Upper lobe of right lung (tissue), 1 donor: ENCODE measurements around the gene SNX5. TPM values are rescaled to one million over a fixed set of nuclear protein-coding genes. Genes with fewer than 3 reads are reported as not detected.

ENCODE experiments used
- ATAC-seq: fragments of 200-7000 bp; cut with Tn5 transposase; one replicate; pipeline ENCODE4 v1.9.1; 2020; ENCODE audit warnings: mild to moderate bottlenecking, moderate library complexity
- DNase-seq: peaks from one replicate; pipeline ENCODE4 v3.0.0-alpha.2; 2020
- H3K27ac ChIP-seq: fragments of 200-600 bp; one replicate; pipeline ENCODE4 v1.8.0; 2022
- H3K27me3 ChIP-seq: fragments of 200-600 bp; one replicate; pipeline ENCODE4 v1.8.0; 2022; ENCODE audit warnings: mild to moderate bottlenecking
- H3K36me3 ChIP-seq: fragments of 200-600 bp; one replicate; pipeline ENCODE4 v1.8.0; 2022
- H3K4me1 ChIP-seq: fragments of 200-600 bp; one replicate; pipeline ENCODE4 v1.8.0; 2022
- H3K4me3 ChIP-seq: fragments of 200-600 bp; one replicate; pipeline ENCODE4 v1.8.0; 2022; ENCODE audit warnings: mild to moderate bottlenecking
- H3K9me3 ChIP-seq: fragments of 200-600 bp; one replicate; pipeline ENCODE4 v1.8.0; 2022
- CTCF ChIP-seq: fragments of 200-600 bp; IDR thresholded peaks from one replicate; pipeline ENCODE4 v1.8.0; 2022; ENCODE audit warnings: antibody characterized with exemption
- intact Hi-C: fragments of 100-400 bp; cut with DNase I; formaldehyde crosslinking; loops from one replicate; pipeline ENCODE4 v1.11.0; 2022
- total RNA-seq: library from RNA; stranded (reverse); fragmentation: NEBNext Ultra II Directional; extraction: Animal tissue kit (Norgen Biotek cat#: 25700); gene quantifications from one replicate; pipeline ENCODE4 v1.2.1, GENCODE V29; 2021
- donor health status: DM: no; HTN: yes; CAD: no; lungs with severe emphysema.

The SNX5 gene
- total RNA-seq, 1 donor from 2014 or later: 86.6 TPM

- TF ChIP-seq CTCF: no peak
- no peak overlapping the region for H3K27ac ChIP-seq
- H3K27me3 ChIP-seq: no peaks in the 10 kb centered on the region
- intact Hi-C loops: no loop called here
- H3K36me3 ChIP-seq: peaks cover 98% of the 10 kb centered on the region
- DNase-seq: no peak
- no peak for ATAC-seq
- H3K4me3 ChIP-seq: no peak overlapping the region
- H3K4me1 ChIP-seq: peaks cover 3% of the 10 kb centered on the region
- no peaks in the 10 kb centered on the region for H3K9me3 ChIP-seq
Observed at GRCh38 chr20:17946572-17947473, 21.8 kb downstream of the SNX5 start.

- Histone ChIP-seq H3K27me3 (no peaks in the 10 kb centered on the region), H3K4me3 (no peak overlapping the region), H3K9me3 (no peaks in the 10 kb centered on the region), H3K27ac (no peak overlapping the region), H3K4me1 (peaks cover 3% of the 10 kb centered on the region), H3K36me3 (peaks cover 98% of the 10 kb centered on the region)
- intact Hi-C loops: no loop called here
- no peak for TF ChIP-seq CTCF
- DNase-seq (no peak), ATAC-seq (no peak)
Observed at GRCh38 chr20:17946040-17946439, 22.6 kb downstream of the SNX5 start.

DNA sequence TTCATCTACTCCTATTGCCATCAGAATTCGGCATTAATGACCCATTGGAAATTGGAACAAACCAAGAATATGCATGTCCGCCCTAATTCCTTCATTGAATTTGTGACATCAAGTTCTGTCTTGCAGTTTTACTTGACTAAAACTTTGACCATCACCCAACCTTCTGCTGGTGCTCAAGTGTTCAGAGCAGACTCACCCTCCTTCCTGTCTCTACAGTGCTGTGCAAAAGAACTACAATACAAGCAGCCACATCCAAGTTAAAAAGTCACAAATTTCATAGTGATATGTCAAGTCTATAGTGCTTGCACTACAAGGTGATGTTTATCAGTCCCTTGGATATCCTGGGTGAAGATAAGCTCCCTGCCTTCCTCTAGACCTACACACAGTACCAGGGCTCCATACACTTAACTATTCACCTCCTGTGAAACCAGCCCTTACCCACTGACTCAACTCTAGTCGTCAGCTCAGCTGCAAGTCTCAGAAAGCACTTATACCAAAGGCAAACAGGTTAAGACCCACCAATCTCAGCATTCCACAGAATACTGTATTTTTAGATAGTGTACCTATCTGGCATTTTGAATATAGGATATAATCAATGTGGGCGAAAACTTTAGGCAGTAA, 23.6 kb downstream of the SNX5 start:
- H3K27me3 ChIP-seq: no peaks in the 10 kb centered on the region
- intact Hi-C loops: no loop called here
- TF ChIP-seq CTCF: no peak
- no peak overlapping the region for H3K4me3 ChIP-seq
- peaks cover 91% of the 10 kb centered on the region for H3K36me3 ChIP-seq
- DNase-seq (no peak), ATAC-seq (no peak)
- H3K9me3 ChIP-seq: no peaks in the 10 kb centered on the region
- no peak overlapping the region for H3K27ac ChIP-seq
- H3K4me1 ChIP-seq: peaks cover 3% of the 10 kb centered on the region

- no peak for TF ChIP-seq CTCF
- no peak overlapping the region for H3K4me3 ChIP-seq
- intact Hi-C loops: no loop called here
- DNase-seq (no peak), ATAC-seq (no peak)
- no peaks in the 10 kb centered on the region for H3K9me3 ChIP-seq
- no peaks in the 10 kb centered on the region for H3K27me3 ChIP-seq
- H3K27ac ChIP-seq: no peak overlapping the region
- peaks cover 74% of the 10 kb centered on the region for H3K36me3 ChIP-seq
- peaks cover 17% of the 10 kb centered on the region for H3K4me1 ChIP-seq
Observed at GRCh38 chr20:17943343-17943742, 25.3 kb downstream of the SNX5 start.

DNA sequence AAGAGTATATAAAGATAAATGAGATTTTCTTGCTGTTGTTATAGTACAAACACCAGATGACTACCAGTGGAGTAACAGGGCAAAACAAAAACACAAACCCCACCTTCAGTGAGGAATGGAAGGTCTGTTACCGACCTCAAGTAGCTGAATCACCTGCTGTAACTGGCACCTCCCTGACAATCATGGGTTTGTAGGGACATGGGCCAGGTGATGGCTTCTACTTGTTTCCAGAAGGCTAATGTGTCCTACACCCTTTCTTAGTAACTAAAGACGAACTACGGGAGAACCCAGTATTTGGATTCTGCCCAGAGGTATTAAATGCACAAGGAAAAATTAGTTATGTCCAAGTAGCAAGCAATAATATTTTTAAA, 26.8 kb downstream of the SNX5 start:
- no peaks in the 10 kb centered on the region for H3K27me3 ChIP-seq
- H3K4me3 ChIP-seq: no peak overlapping the region
- intact Hi-C loops: no loop called here
- ATAC-seq (no peak), DNase-seq (no peak)
- TF ChIP-seq CTCF: no peak
- H3K9me3 ChIP-seq: no peaks in the 10 kb centered on the region
- H3K36me3 ChIP-seq: peaks cover 59% of the 10 kb centered on the region
- H3K27ac ChIP-seq: no peak overlapping the region
- H3K4me1 ChIP-seq: peaks cover 25% of the 10 kb centered on the region
